Activated CD4-positive, CD25-positive, alpha-beta regulatory T cell treated with anti-CD3 and anti-CD28 coated beads, Interleukin-2, amount 50 U/mL, for 72 hours (primary cell): ENCODE measurements around the gene NKTR.
A peak's percentile ranks its signal among the peaks of the same experiment; 100 is the strongest.

Experiments
- DNase-seq: peaks from one replicate; pipeline ENCODE4 v3.0.0; 2021

Gene NKTR

GRCh38 chr3:42683875-42684598 is 83.6 kb downstream of the NKTR start:
- DNase-seq: no peak

GRCh38 chr3:42684632-42685362 is 84.3 kb downstream of the NKTR start:
- DNase-seq: no peak

DNA sequence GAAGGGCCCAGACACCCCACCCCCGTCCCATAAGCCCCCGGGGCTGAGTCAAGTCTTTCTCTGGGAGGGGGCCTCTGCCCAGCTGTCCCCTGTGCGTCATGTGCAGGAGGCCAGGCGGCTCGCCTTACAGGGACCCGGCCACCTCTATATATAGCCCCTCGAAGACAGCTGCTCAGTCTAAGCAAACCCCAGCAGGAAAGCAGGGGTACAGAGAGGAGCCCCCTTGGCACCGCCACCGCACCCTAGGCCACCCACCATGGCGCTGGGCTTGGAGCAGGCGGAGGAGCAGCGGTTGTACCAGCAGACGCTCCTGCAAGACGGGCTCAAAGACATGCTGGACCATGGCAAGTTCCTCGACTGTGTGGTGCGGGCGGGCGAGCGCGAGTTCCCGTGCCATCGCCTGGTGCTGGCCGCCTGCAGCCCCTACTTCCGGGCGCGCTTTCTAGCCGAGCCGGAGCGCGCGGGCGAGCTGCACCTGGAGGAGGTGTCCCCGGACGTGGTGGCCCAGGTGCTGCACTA is 84.9 kb downstream of the NKTR start, which contains the start of gene KLHL40:
KLHL40 (plus strand) TSS at position 175 of the 519 bp plus-strand sequence; CDS start at position 257, 82 bp downstream.
- no peak for DNase-seq

GRCh38 chr3:42685891-42686820 is 85.7 kb downstream of the NKTR start:
- DNase-seq: no peak

DNA sequence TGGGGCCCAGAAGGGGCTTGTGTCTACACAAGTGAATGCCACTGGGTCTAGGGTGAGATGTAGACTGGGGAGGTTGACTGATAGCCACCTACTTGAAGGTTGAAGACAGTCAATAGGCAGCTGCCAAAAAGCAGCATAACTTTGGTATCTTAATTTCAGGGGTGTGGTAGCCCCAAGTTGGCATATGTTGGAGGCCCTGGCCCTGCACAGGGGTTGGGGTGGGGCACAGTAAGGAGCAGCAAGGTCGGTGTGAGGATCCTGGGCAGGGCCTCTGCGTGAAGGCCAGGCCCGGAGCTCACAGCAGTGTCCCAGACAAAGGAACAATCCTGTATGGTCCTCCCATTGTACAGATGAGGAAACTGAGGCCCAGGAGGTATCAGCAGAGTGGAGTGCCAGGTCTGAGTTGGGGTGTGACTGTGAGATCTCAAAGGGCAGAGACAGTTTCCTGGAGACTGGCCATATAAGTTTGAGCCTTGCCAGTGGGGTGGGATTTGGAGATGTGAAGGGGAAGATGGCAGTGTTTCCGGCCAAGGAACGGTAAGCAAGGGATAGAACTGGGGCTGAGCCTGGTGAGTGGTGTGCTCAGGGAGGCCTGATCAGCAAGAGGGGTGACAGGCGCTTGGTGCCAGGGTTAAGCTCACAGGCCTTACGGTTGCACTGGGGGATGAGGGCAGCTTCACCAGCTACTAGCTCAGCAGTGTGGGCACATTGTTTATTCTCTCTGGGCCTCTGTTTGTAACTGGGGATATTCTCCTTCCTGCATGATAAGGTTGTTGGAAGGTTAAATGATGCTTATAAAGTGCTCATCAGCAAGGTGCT is 86.6 kb downstream of the NKTR start:
- no peak for DNase-seq

DNA sequence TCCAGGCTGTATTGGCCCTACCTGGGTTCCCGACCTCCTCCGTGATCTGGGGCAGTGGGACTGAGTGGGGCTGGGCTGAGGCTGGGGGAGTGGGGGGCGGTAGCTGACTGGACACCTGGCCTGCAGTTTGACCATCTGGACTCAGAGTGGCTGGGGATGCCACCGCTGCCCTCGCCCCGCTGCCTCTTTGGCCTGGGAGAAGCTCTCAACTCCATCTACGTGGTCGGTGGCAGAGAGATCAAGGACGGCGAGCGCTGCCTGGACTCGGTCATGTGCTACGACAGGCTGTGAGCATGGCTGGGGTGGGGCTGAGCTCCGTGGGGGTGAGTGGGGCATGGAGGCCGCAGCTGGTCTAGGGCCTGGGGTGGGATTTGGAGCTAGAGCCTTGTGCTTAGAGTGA is 87.5 kb downstream of the NKTR start:
- no peak for DNase-seq

DNA sequence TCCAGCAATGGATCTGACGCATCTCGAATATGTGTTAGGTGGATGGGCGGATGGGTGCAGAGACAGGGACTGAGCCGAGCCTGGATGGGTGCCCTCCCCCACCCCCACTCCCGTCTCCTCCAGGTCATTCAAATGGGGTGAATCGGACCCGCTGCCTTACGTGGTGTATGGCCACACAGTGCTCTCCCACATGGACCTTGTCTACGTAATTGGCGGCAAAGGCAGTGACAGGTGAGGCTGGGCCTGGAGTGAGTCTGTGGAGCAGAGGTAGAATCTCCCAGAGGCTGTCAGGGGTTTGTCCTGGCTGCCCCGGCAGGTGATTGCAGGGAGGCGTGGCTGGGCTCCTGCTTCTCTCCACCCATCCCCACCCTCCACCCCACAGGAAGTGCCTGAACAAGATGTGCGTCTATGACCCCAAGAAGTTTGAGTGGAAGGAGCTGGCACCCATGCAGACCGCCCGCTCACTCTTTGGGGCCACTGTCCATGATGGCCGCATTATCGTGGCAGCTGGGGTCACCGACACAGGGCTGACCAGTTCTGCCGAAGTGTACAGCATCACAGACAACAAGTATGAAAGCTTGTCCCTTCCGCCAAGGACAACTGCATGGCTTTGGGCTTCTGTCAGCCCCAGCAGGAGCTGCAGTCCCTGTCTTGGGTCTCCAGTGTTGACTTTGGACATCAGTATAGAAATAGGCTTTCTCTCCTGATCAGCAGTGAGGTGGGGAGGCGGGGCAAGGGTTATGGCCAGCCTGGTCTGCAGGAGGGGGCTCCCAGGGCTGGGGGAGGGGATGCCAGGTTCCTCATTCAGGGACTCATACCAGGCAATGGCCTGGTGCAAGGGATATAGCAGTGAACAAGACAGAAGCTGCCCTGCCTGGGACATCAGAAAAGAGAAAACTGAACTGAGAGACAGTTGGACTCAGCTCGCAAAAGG is 88.3 kb downstream of the NKTR start:
- no peak for DNase-seq

DNA sequence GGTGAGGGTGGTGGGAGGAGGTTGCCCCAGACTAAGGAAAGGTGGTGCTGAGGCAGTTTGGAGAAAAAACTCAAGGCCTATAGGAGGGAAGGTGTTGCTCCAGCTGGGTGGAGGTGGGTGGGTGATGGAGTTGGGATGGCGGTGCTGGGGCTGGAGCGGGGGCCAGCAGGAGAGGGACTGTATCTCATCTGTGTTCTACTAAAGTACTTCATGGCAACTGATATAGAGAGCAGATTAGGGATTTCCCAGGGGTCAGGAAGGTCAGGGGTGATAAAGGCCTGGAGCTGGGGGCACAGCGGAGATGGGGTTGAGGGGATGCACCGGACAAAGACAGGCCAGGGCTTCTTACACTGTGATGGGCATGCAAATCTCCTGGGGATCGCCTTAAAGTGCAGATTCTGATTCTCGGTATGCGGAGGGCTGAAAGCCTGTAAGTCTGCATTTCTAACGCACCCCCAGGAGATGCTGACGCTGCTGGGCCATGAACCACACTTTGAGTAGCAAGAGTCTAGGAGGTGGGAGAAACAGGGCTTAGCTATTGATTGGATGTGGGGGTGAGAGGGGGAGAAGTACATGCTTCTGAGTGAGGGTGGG is 89.0 kb downstream of the NKTR start:
- no peak for DNase-seq

DNA sequence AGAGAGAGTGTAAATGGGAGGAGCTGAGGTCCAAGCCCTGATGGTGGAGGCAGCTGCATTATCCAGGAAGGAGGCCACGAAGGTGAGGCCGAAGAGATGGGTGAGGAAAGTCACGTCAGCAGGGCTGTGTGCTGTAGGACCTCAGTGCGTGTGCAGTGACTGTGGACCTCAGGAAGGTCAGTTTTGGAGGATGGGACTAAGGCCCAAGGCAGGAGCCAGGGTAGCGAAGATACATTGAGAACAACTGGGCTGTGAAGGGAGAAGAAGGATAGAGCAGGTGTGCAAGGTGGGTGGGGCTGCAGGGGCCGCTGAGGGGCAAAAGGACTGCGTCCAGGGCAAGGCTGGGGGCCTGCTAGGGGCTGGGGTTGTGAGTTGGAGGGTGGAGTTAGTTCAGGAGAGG is 89.7 kb downstream of the NKTR start:
- no peak for DNase-seq

GRCh38 chr3:42690766-42691680 is 90.5 kb downstream of the NKTR start:
- peak; percentile 17 for DNase-seq

- peak; percentile 9 for DNase-seq
Observed at GRCh38 chr3:42691816-42692666, 91.6 kb downstream of the NKTR start.

DNA sequence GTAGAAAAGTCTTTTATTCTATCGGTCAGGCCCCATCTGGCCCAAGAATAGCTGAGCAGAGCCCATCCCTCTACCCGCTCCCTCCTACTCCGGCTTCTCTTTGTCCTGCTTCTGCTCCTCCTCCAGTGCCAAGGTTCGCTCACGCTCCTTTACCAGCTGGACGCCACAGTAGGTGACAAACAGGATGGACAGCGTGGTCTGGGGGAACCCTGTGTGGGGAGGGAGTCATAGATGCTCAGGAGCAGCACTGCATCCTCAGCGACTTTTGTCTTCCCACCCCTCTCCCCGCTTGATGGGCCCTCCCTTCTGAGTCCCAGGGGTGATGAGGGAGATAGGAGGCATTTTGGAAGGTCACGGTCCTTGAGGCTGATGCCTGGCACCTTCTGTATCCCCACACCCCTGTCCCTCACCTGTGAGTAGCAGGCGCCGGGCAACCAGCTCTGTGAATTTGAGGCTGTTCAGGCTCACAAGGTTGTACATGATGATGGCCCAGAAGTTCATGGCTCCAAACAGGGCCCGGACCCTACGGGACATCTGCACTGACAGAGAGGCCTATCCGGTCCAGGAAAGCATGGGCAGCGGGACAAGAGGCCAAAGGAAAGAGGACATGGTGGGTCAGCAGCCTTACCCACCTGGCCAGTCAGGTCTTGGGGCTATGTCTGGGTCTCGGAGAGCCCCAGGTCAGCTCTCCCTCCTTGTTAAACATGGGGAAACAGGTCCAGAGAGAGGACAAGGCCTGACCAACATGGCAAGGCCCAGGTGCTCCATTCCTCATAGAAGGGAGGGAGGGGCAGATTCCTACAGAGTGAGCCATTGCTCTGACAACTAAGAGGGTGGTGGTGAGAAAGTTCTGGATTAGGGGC is 92.4 kb downstream of the NKTR start:
- DNase-seq: no peak

- DNase-seq: no peak
Observed at GRCh38 chr3:42693530-42693930, 93.0 kb downstream of the NKTR start.

- DNase-seq: no peak
Observed at GRCh38 chr3:42694366-42694765, 93.9 kb downstream of the NKTR start.

DNA sequence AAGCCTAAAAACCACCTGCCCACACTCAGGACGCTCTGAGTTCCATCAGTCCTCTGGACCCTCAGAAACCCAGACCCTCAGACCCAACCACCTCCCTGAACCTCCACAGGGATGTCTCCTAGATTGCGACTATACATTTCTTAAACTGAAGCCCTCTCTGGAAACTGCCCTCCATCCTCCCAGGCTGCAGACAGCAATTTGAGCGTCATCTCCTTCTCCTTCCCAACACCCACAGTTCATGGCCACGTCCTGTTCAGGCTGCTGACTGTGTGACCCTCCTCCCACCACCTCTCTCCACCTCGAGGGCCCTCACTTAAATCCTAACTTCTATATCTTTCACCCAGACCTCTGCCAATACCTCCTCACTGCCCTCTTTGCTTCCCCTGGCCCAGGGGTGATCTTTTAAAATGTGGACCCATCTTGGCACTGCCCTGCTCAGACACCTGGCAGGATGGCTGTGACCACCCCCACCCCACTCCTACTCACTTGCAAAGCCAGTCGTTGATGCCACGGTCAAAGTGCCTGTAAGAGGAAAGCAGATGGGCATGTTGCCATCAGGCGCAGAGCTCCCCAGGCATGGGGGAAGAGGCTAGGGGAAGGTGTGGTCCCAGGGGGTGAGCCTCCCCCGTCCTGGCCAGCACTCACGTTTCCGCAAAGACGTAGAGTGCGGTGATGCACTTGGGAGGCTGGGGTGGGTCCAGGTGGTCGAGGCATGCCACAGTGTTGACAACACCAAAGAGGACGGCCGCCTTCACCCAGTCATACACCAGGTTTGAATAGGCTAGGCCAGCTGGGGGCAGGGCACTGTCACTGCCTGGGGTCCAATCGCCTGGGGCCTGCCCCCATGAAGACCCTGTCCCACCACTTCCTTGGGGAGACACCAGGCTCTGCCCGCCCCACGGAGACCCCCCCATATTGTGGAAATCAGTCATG is 96.1 kb downstream of the NKTR start:
- no peak for DNase-seq
